OCI-LY7 (cell line): Measurements from ENCODE around the gene CFAP298.

ENCODE experiments used
- EZH2phosphoT487 ChIP-seq: fragments of 200-600 bp; sonication (generic); IDR thresholded peaks from 2 replicates; pipeline ENCODE4 v1.6.1; 2018; ENCODE audit warnings: low read depth, borderline replicate concordance, mild to moderate bottlenecking, mixed run types, antibody characterized with exemption, low read length, moderate library complexity, mixed read lengths
- TF ChIP-seq, protein P1 (sequence below): fragments of 200-600 bp; sonication (generic); conservative IDR thresholded peaks from 2 replicates; pipeline ENCODE4 v1.5.1; 2014; ENCODE audit warnings: mild to moderate bottlenecking, antibody characterized with exemption, low read length, moderate library complexity, mixed read lengths

DNA sequence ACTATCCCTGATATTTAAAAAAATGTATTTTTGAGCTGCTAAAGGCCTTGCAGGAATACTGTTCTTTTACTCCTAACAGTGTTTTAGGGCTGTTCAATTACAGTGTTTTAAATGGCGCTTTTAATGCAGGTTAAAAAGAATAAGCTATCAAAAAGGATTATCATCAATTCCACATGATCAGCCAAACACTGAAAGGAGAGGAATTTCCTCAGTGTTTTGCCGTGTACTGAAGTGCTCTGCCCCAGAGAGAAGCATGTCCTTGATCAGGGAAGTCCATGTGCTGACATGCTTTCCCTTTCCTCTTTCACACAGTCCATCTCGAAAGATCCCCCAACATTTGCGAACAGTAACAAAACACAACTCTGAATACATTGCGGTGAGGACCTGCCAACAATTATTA lies 3.3 kb downstream of the CFAP298 start:
- TF ChIP-seq, protein P1, sequence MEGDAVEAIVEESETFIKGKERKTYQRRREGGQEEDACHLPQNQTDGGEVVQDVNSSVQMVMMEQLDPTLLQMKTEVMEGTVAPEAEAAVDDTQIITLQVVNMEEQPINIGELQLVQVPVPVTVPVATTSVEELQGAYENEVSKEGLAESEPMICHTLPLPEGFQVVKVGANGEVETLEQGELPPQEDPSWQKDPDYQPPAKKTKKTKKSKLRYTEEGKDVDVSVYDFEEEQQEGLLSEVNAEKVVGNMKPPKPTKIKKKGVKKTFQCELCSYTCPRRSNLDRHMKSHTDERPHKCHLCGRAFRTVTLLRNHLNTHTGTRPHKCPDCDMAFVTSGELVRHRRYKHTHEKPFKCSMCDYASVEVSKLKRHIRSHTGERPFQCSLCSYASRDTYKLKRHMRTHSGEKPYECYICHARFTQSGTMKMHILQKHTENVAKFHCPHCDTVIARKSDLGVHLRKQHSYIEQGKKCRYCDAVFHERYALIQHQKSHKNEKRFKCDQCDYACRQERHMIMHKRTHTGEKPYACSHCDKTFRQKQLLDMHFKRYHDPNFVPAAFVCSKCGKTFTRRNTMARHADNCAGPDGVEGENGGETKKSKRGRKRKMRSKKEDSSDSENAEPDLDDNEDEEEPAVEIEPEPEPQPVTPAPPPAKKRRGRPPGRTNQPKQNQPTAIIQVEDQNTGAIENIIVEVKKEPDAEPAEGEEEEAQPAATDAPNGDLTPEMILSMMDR = no peak
- no peak for TF ChIP-seq EZH2phosphoT487
